BJ (cell line): Measurements from ENCODE around the gene ZC2HC1B. TPM values are rescaled to one million over a fixed set of nuclear protein-coding genes. Genes with fewer than 3 reads are reported as not detected.
A peak's percentile ranks its signal among the peaks of the same experiment; 100 is the strongest.
"Not testable (repeated sequence)": the region's sequence is repeated elsewhere in the genome, so short reads cannot be mapped to it uniquely, and the experiment has no call there.

ENCODE experiments used
- CTCF ChIA-PET: fragments of 350-600 bp; formaldehyde crosslinking; extraction: SDS; loops from one replicate; lab custom pipeline; 2021; ENCODE audit warnings: antibody characterized with exemption, inconsistent platforms; lab: Yijun Ruan, JAX
- POLR2A ChIA-PET: fragments of 300-600 bp; sonication (Branson Sonifier 250); formaldehyde crosslinking; extraction: SDS; loops from one replicate; lab custom pipeline; 2021; ENCODE audit warnings: antibody characterized with exemption; lab: Charles Lee
- DNase-seq: peaks from one replicate; pipeline ENCODE4 v3.0.0-alpha.2; 2011; ENCODE audit warnings: low read depth
- H3K27me3 ChIP-seq: 2 replicates; pipeline ENCODE4 v1.6.0; 2011; ENCODE audit warnings: low read length; ENCODE audit not compliant: control insufficient read depth, insufficient read depth
- H3K36me3 ChIP-seq: 2 replicates; pipeline ENCODE4 v1.5.1; 2011; ENCODE audit warnings: low read length; ENCODE audit not compliant: control insufficient read depth, insufficient read depth
- H3K4me3 ChIP-seq: 2 replicates; pipeline ENCODE4 v1.5.1; 2011; ENCODE audit warnings: low read depth, mild to moderate bottlenecking, control low read depth, low read length
- CTCF ChIP-seq: IDR thresholded peaks from 2 replicates; pipeline ENCODE4 v1.5.1; 2011; ENCODE audit warnings: low read depth, mild to moderate bottlenecking, control low read depth, inconsistent platforms, low read length, moderate library complexity; ENCODE audit not compliant: insufficient read depth
- polyA plus RNA-seq: library from polyadenylated mRNA; depleted of rRNA; stranded (reverse); fragments of >200 nt; gene quantifications from 2 replicates; pipeline ENCODE4 v1.2.3, GENCODE V29; 2011

ZC2HC1B gene
- polyA plus RNA-seq, 1 experiment: not detected

- ChIA-PET POLR2A (interaction anchor here (0.6 kb wide), 1 partner anchor 151 kb away, joined by 4 read pairs; the partner anchor contains the start of gene PLAGL1), CTCF (interaction anchor here (0.6 kb wide), 1 partner anchor 42 kb away, joined by 4 read pairs; no protein-coding TSS in a partner anchor)
- TF ChIP-seq CTCF: no peak
- Histone ChIP-seq H3K27me3 (no peaks in the 10 kb centered on the region), H3K4me3 (no peak overlapping the region), H3K36me3 (peaks cover 5% of the 10 kb centered on the region)
- DNase-seq: no peak
Measured at GRCh38 chr6:143857651-143858050, 6.6 kb upstream of the ZC2HC1B start.

- POLR2A ChIA-PET: no interaction called here
- peaks cover 5% of the 10 kb centered on the region for H3K36me3 ChIP-seq
- TF ChIP-seq CTCF: no peak
- H3K27me3 ChIP-seq: no peaks in the 10 kb centered on the region
- no peak for DNase-seq
- CTCF ChIA-PET: interaction anchor here (0.6 to 1.0 kb wide), 2 partner anchors 24 to 238 kb away, joined by 3 to 4 read pairs; no protein-coding TSS in a partner anchor
- H3K4me3 ChIP-seq: no peak overlapping the region
Measured at GRCh38 chr6:143859891-143860660, 4.2 kb upstream of the ZC2HC1B start.

GRCh38 chr6:143863771-143864170 is 503 bp upstream of the ZC2HC1B start:
- ChIA-PET POLR2A (no interaction called here), CTCF (interaction anchor here (0.6 to 1.4 kb wide), 2 partner anchors 21 to 150 kb away, joined by 3 read pairs; partner anchors contain the start of gene LTV1)
- no peaks in the 10 kb centered on the region for H3K27me3 ChIP-seq
- H3K36me3 ChIP-seq: peaks cover 4% of the 10 kb centered on the region; the same call in 1 of the 2 replicates
- DNase-seq: no peak
- H3K4me3 ChIP-seq: no peak overlapping the region
- no peak for TF ChIP-seq CTCF

- POLR2A ChIA-PET: no interaction called here
- peak; percentile 5 for DNase-seq
- TF ChIP-seq CTCF: no peak
- Histone ChIP-seq H3K27me3 (no peaks in the 10 kb centered on the region), H3K36me3 (no peaks in the 10 kb centered on the region), H3K4me3 (no peak overlapping the region)
- CTCF ChIA-PET: no interaction called here
Measured at GRCh38 chr6:143867236-143867635, 3.0 kb downstream of the ZC2HC1B start.

GRCh38 chr6:143868808-143869207 is 4.5 kb downstream of the ZC2HC1B start:
- POLR2A ChIA-PET, CTCF ChIA-PET, DNase-seq: not testable (repeated sequence)

GRCh38 chr6:143871202-143871730 is 7.0 kb downstream of the ZC2HC1B start:
- POLR2A ChIA-PET, H3K36me3 ChIP-seq, H3K27me3 ChIP-seq, DNase-seq, H3K4me3 ChIP-seq, CTCF ChIA-PET: not testable (repeated sequence)

More at GRCh38 chr6:143868808-143869207, 4.5 kb downstream of the ZC2HC1B start:
- not testable (repeated sequence) for H3K27me3 ChIP-seq, H3K4me3 ChIP-seq, H3K36me3 ChIP-seq
